ENCODE measurements around the gene PKP1.

- TF ChIP-seq CTCF (IDR thresholded peaks at IDR 0.05; ENCODE audit: borderline replicate concordance, extremely low read depth, low read length, poor library complexity, severe bottlenecking) (no peak), EZH2 (IDR thresholded peaks at IDR 0.05; ENCODE audit: borderline replicate concordance, low read depth, low read length, severe bottlenecking) (no peak)
Measured at GRCh38 chr1:201319631-201320030, 36.3 kb downstream of the PKP1 start.

Data from DND-41 (cell line).